Glomerular endothelial cell (primary cell): ENCODE data around the gene ERO1B. TPM values are rescaled to one million over a fixed set of nuclear protein-coding genes. Genes with fewer than 3 reads are reported as not detected.

Experiments used
- DNase-seq: peaks from one replicate; pipeline ENCODE4 v3.0.0-alpha.2; 2011; ENCODE audit warnings: low read depth, low spot score; ENCODE audit errors: extremely low read depth
- total RNA-seq: library from RNA; depleted of rRNA; stranded (reverse); fragments of >200 nt; gene quantifications from 2 replicates; pipeline ENCODE4 v1.2.3, GENCODE V29; 2015

ERO1B gene
- total RNA-seq, 1 donor from 2014 or later = 3.7 TPM

GRCh38 chr1:236257216-236257615, 24.5 kb downstream of the ERO1B start:
- DNase-seq = no peak

GRCh38 chr1:236253918-236254637, 27.7 kb downstream of the ERO1B start:
- DNase-seq = no peak

DNA sequence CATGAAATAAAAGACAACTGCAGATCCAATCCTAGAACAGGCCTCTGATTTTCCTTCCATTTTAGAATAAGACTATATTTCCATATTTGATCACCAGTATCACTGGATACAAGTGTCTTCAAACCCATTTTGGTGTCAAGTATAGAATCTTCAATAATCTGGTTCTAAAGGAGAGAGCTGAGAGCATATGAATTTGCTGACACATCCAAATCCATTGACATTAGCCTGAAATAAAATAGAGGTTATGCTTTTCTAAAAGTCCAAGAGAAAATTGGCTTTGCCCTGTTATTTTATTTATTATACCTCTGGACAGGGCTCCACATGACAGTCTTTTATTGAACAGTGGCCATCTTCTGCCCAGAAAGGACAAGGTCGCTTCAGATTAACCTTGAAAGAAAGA, 28.6 kb downstream of the ERO1B start:
- no peak for DNase-seq

GRCh38 chr1:236251587-236251986, 30.2 kb downstream of the ERO1B start:
- no peak for DNase-seq

DNA sequence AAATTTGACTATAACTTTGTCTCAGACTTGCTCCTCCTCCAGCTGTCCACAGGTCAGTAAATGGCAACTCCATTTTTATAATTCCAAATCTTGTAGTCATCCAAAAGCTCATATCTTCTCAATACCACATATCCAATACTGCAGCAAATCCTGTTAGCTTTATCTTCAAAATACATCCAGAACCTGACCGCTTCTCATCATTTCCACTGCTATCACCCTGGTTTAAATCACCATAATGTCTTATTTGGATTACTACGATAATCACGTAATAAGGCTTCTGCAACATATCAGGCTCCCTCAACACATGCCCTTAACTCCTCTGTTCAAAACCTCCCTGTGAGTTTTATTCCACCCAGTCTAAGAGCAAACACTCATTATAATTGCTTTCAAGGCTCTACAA, 34.5 kb downstream of the ERO1B start:
- no peak for DNase-seq

DNA sequence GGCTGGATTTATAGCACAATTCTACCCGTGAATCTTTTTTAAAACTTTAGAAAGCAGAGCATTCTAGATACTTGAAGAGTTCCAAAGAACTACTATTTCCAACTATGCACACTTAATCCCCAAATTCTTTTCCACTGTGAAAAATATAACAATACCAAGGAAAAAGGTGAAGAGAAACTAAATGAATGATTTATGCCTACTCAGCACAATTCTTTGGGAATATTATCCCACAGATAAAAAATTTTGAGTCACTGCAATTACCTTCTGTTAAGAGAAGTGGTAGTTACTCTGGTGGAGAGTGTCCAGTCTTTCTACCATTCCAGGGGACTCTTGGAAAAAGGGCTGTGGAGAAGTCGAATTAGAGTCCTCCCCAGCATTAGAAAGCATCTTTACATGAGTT, 39.2 kb downstream of the ERO1B start:
- DNase-seq = no peak

DNA sequence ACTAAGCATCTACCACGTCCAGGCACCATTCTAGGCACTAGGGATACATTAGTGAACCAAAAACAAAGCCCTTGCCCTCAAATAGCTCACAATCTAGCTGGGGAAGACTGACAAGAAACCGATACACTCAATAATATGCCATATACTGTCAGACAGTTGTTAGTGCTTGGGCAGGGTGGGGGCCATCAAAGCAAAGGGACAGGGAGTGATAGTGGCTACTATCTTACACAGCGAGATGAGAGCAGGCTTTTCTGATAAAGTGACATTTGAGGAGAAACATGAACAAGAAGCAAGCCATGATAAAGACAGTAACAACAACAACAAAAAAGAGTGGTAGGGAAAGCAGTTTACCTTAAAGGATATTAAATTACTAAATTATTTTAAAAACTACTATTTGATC, 41.1 kb downstream of the ERO1B start:
- no peak for DNase-seq

GRCh38 chr1:236239092-236239585, 42.6 kb downstream of the ERO1B start:
- DNase-seq = no peak

- DNase-seq = no peak
Observed at GRCh38 chr1:236235116-236235515, 46.6 kb downstream of the ERO1B start.

GRCh38 chr1:236228411-236228810, 53.3 kb downstream of the ERO1B start:
- no peak for DNase-seq

GRCh38 chr1:236222632-236223031, 59.1 kb downstream of the ERO1B start:
- no peak for DNase-seq

DNA sequence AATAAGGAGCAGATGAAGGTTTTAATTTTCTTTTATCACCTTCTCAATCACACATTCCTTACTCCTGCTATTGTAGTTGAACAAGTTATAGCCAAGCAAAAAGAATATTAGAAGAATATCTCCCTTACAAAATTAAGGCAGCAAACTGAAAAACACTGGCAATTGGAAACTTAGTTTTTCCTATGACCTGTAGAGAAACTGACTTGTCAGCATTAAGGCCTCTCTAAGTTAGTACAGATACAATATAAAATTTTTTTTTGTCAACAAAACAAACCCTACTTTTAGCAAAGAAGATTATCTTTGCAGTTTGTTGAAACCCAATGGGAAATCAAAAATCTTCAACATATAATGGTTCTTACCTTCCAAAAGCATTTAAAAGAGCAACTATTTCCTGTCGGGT, 61.3 kb downstream of the ERO1B start:
- DNase-seq = no peak

- no peak for DNase-seq
Observed at GRCh38 chr1:236214761-236215160, 67.0 kb downstream of the ERO1B start.

DNA sequence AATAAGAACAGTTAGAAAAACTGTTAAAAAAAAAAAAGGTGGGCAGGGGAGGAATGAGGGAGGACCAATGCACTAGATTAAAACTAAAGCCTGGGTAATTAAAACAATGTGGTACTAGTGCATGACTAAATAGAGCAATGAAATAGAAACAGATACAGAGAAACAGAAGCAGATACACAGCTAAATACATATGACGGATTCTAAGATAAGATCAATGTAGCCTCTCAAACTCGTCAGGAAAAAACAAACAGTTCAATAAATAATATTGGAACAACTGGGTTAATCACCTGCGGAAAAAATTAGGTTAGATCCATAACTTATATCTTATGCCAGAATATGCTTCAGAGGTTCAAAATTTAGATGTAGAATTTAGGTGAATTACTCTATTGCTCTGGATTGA, 68.2 kb downstream of the ERO1B start:
- no peak for DNase-seq

DNA sequence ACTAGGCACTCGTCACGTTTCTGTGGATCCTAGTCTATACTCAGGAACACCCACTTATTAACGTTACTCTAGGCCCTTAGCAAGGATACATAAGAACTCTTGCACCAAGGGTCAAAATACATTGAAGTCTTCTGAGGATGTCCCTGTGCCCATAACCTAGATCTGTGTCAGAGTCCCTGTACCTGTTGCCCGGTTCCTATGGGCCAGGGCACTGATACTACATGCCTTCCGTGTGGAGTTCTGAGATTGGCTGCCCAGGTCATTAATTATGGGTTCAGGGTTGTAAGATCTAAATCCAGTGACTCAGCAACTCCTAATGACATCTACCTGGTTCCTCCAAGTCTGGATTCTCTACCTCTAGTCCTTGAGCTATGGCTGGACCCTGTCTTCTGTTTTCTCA, 69.9 kb downstream of the ERO1B start:
- DNase-seq = no peak

- DNase-seq = no peak
Observed at GRCh38 chr1:236209713-236210112, 72.0 kb downstream of the ERO1B start.

DNA sequence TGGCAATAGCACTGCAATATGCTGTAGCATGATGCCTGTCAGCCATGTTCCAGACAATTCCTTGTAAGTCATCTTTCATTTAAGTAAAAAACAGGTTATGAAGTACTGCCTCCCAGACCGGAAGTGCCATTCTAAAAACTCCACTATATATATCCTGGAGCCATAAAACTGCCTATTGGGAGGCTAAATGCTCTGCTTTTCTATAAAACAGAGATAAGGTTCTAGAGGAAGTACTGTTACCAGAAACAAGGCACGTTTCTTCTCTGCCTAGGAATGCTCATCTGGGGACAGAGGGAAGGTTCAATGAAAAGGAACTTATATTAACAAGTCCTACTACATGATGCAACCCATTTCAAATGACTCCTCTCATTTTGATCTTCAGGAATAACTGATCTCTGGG, 72.6 kb downstream of the ERO1B start:
- DNase-seq = no peak

- DNase-seq = no peak
Observed at GRCh38 chr1:236207569-236207968, 74.2 kb downstream of the ERO1B start.

GRCh38 chr1:236207121-236207520, 74.6 kb downstream of the ERO1B start:
- DNase-seq = no peak

- DNase-seq = no peak
Observed at GRCh38 chr1:236206548-236206947, 75.2 kb downstream of the ERO1B start.

GRCh38 chr1:236204656-236205055, 77.1 kb downstream of the ERO1B start:
- no peak for DNase-seq

DNA sequence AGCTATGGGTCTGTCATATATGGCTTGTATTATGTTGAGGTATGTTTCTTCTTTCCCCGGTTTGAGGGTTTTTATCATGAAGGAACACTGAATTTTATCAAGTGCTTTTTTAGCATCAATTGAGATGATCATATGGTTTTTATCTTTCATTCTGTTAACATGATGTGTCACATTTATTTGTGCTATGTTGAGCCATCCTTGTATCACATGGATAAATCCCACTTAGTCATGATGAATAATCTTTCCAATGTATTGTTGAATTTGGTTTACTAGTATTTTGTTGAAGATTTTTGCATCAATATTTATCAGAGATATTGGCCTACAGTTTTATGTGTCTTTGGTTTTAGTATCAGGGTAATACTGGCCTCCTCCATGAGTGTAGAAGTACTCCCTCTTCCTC, 77.7 kb downstream of the ERO1B start:
- no peak for DNase-seq

- DNase-seq = no peak
Observed at GRCh38 chr1:236201786-236202185, 80.0 kb downstream of the ERO1B start.
